Measurements from ENCODE around the gene HDAC10. TPM values are rescaled to one million over a fixed set of nuclear protein-coding genes. Genes with fewer than 3 reads are reported as not detected.

Gene HDAC10
- polyA plus RNA-seq, 1 of the 3 experiments (the other 2 are of a cell fraction): 51.9 TPM

- TF ChIP-seq REST (IDR thresholded peaks at IDR 0.05; ENCODE audit: low read depth, low read length): no peak
- TF ChIP-seq TEAD4 (IDR thresholded peaks at IDR 0.05; ENCODE audit: borderline replicate concordance, insufficient read depth): no peak
- no peak for TF ChIP-seq RXRA (IDR thresholded peaks at IDR 0.05; ENCODE audit: borderline replicate concordance, low read depth)
- no peak for TF ChIP-seq MAX (IDR thresholded peaks at IDR 0.05; ENCODE audit: low read depth)
- no peak for TF ChIP-seq JUND (IDR thresholded peaks at IDR 0.05)
- no peak for TF ChIP-seq RCOR1 (IDR thresholded peaks at IDR 0.05; ENCODE audit: low read length)
These were observed 2.6 kb downstream of the HDAC10 start (continued) for GRCh38 chr22:50248196-50249081.

GRCh38 chr22:50247748-50248147 is 3.3 kb downstream of the HDAC10 start:
- Histone ChIP-seq H2AFZ (ENCODE audit: low read depth) (no peak overlapping the region), H3K79me2 (ENCODE audit: insufficient read depth) (peaks cover 52% of the 10 kb centered on the region), H3K9me2 (no peaks in the 10 kb centered on the region), H4K20me1 (ENCODE audit: insufficient read depth) (peaks cover 15% of the 10 kb centered on the region; the same call in 1 of the 2 replicates), H3K36me3 (replicated peaks in 1 of 2; ENCODE audit: control insufficient read depth in 1 of 2, insufficient read depth in 2 of 2, low read length in 1 of 2) (peaks cover 5 to 22% of the 10 kb centered on the region in 2 experiments), H3K4me3 (ENCODE audit: low read depth in 2 of 2, low read length in 1 of 2) (no peak overlapping the region), H3F3A (replicated peaks; ENCODE audit: insufficient read depth) (peaks cover 32% of the 10 kb centered on the region), H3K4me1 (ENCODE audit: control insufficient read depth in 1 of 2, insufficient read depth in 2 of 2, low read depth in 1 of 2, low read length in 1 of 2) (peaks cover 9 to 69% of the 10 kb centered on the region in 2 experiments; a peak in 2 of 4 replicates), H3K4me2 (peak overlapping the region; percentile 30; the same call in 1 of the 2 replicates), H3K9ac (no peak overlapping the region), H3K27ac (ENCODE audit: low read depth in 2 of 2, low read length in 1 of 2) (peak overlapping the region; percentile 41 to 61; a peak in 3 of 4 replicates), H3K27me3 (ENCODE audit: insufficient read depth) (no peaks in the 10 kb centered on the region), H3K9me3 (no peaks in the 10 kb centered on the region)
- WGBS (ENCODE audit: low lambda C conversion rate): 42% methylated on average over 16 of the region's 16 CpGs
- DNase-seq: peak; percentile 81
- TF ChIP-seq FOSL2 (IDR thresholded peaks at IDR 0.05; ENCODE audit: borderline replicate concordance, low read depth): no peak
- no peak for TF ChIP-seq GATA2 (CRISPR knock-in tag; IDR thresholded peaks at IDR 0.05)
- no peak for TF ChIP-seq TAF1 (IDR thresholded peaks at IDR 0.05; ENCODE audit: borderline replicate concordance, low read depth, low read length)
- peak; percentile 53; the same call in 1 of the 2 replicates for TF ChIP-seq MXI1 (IDR thresholded peaks at IDR 0.05; ENCODE audit: low read depth, low read length)
- no peak for TF ChIP-seq MEF2A (IDR thresholded peaks at IDR 0.05; ENCODE audit: borderline replicate concordance, low read depth)
- TF ChIP-seq EP300 (IDR thresholded peaks at IDR 0.05; ENCODE audit: borderline replicate concordance in 1 of 2, low read depth in 1 of 2, low read length in 1 of 2): no peak
- 0 out of 2 replicates have a peak, but pooled peaks have one; percentile 34 for TF ChIP-seq ELF1 (IDR thresholded peaks at IDR 0.05)
- peak; percentile 50; the same call in 1 of the 2 replicates for TF ChIP-seq GABPA (IDR thresholded peaks at IDR 0.05; ENCODE audit: low read depth)
- TF ChIP-seq PBX3 (IDR thresholded peaks at IDR 0.05): no peak
- no peak for TF ChIP-seq USF1 (IDR thresholded peaks at IDR 0.05; ENCODE audit: borderline replicate concordance, low read depth)
- TF ChIP-seq NRF1 (IDR thresholded peaks at IDR 0.05; ENCODE audit: low read depth, low read length): no peak
- no peak; the same call in 1 of the 2 replicates for TF ChIP-seq JUND (IDR thresholded peaks at IDR 0.05)
- no peak for TF ChIP-seq RCOR1 (IDR thresholded peaks at IDR 0.05; ENCODE audit: low read length)
- no peak for TF ChIP-seq RAD21 (IDR thresholded peaks at IDR 0.05; ENCODE audit: low read length)
- ChIA-PET POLR2A (interaction anchor here (0.8 to 1.4 kb wide), 2 partner anchors 13 to 24 kb away, joined by 3 read pairs; partner anchors contain the start of gene MAPK12), CTCF (interaction anchor here (0.6 to 1.0 kb wide), 3 partner anchors 8 to 94 kb away, joined by 3 to 7 read pairs (median 3); no protein-coding TSS in a partner anchor)
